ENCODE measurements around the gene MAG. TPM values are rescaled to one million over a fixed set of nuclear protein-coding genes. Genes with fewer than 3 reads are reported as not detected.

MAG gene
- total and polyA plus RNA-seq, 9 of the 15 experiments (the other 6 are each of a cell fraction or from before 2014, with no cell fraction given): 0.11 to 10.0 (median 1.6) TPM

GRCh38 chr19:35349614-35350521 lies 57.9 kb downstream of the MAG start:
- no TSS peak for BruUV-seq (replicated peaks)
- in situ Hi-C loops (cut with MboI) (no loop called here), intact Hi-C loops (cut with micrococcal nuclease) (no loop called here)
- Histone ChIP-seq H3K9me1 (ENCODE audit: control insufficient read depth, insufficient read depth, low read length) (no peaks in the 10 kb centered on the region), H3K79me2 (ENCODE audit: control insufficient read depth, insufficient read depth, low read length) (no peaks in the 10 kb centered on the region), H3K4me1 (replicated peaks in 1 of 2; ENCODE audit: control insufficient read depth in 2 of 2, insufficient read depth in 2 of 2, low read length in 2 of 2) (peaks cover 12 to 36% of the 10 kb centered on the region in 2 experiments; a peak in 4 of 5 replicates), H3K9me3 (replicated peaks; ENCODE audit: control insufficient read depth, insufficient read depth, low read depth, low read length) (no peaks in the 10 kb centered on the region), H3K4me3 (no peak overlapping the region), H3K27ac (ENCODE audit: extremely low read depth, low read depth, low read length) (no peak overlapping the region), H2AFZ (ENCODE audit: low read depth, low read length) (no peak overlapping the region), H3K27me3 (ENCODE audit: control insufficient read depth in 2 of 2, insufficient read depth in 2 of 2, low read length in 2 of 2) (peaks cover under 1 to 3% of the 10 kb centered on the region in 2 experiments; a peak in 1 of 5 replicates), H3K36me3 (ENCODE audit: control insufficient read depth, insufficient read depth, low read length) (no peaks in the 10 kb centered on the region), H3K4me2 (ENCODE audit: insufficient read depth, low read length) (no peak overlapping the region), H3K9ac (ENCODE audit: insufficient read depth in 1 of 2, low read depth in 2 of 2, low read length in 2 of 2) (no peak overlapping the region), H4K20me1 (replicated peaks; ENCODE audit: control insufficient read depth, insufficient read depth, low read length) (no peaks in the 10 kb centered on the region)
- WGBS (ENCODE audit: insufficient coverage, low coverage, missing lambda C conversion rate): 15% methylated on average over 14 of the region's 17 CpGs
- ATAC-seq (no peak), FAIRE-seq (no peak), DNase-seq (ENCODE audit: extremely low read depth in 1 of 4, low spot score in 3 of 4) (peak in 1 of 4 experiments; percentile 4)
- POLR2A ChIA-PET: interaction anchor here (0.5 to 1.0 kb wide), 3 partner anchors 14 to 554 kb away, joined by 3 read pairs; no protein-coding TSS in a partner anchor
- CTCF ChIA-PET (ENCODE audit: low intra/inter-chr PET ratio): no interaction called here
- TF ChIP-seq ZNF347 (CRISPR knock-in tag; IDR thresholded peaks at IDR 0.05; ENCODE audit: low read depth) (no peak), ATF2 (CRISPR knock-in tag; IDR thresholded peaks at IDR 0.05) (no peak), CBX8 (IDR thresholded peaks at IDR 0.05; ENCODE audit: borderline replicate concordance, extremely low read depth, low read depth, low read length, poor library complexity, severe bottlenecking) (no peak), ZNF395 (CRISPR knock-in tag; IDR thresholded peaks at IDR 0.05) (no peak), ZNF551 (CRISPR knock-in tag; IDR thresholded peaks at IDR 0.05) (no peak), ELF1 (tag; IDR thresholded peaks at IDR 0.05) (no peak), THRA (IDR thresholded peaks at IDR 0.05) (no peak), ZNF644 (tag; IDR thresholded peaks at IDR 0.05; ENCODE audit: low read depth) (no peak), ZNF316 (IDR thresholded peaks at IDR 0.05) (no peak), TSHZ1 (CRISPR knock-in tag; IDR thresholded peaks at IDR 0.05) (no peak)

Measured in K562 (cell line).